ENCODE results near the gene TRIM29. TPM values are rescaled to one million over a fixed set of nuclear protein-coding genes. Genes with fewer than 3 reads are reported as not detected.

TRIM29 gene
- total RNA-seq, 1 donor from 2014 or later: 0.11 TPM

GRCh38 chr11:120061761-120062560 is 76.0 kb downstream of the TRIM29 start:
- Histone ChIP-seq H2AFZ (replicated peaks) (peak overlapping the region; percentile 54), H3K4me3 (no peak overlapping the region), H3K9me3 (ENCODE audit: low read depth) (no peaks in the 10 kb centered on the region), H3K36me3 (no peaks in the 10 kb centered on the region), H3F3A (ENCODE audit: low read depth) (peaks cover 30% of the 10 kb centered on the region), H3K27me3 (no peaks in the 10 kb centered on the region), H3K27ac (no peak overlapping the region), H3K79me2 (ENCODE audit: low read depth) (no peaks in the 10 kb centered on the region), H3K4me2 (peak overlapping the region; percentile 28), H4K20me1 (ENCODE audit: low read depth) (no peaks in the 10 kb centered on the region), H3K4me1 (peaks cover 59% of the 10 kb centered on the region), H3K9ac (no peak overlapping the region)
- Mint-ChIP-seq H3K4me1 (peaks cover 51% of the 10 kb centered on the region), H3K36me3 (no peaks in the 10 kb centered on the region), H3K4me3 (no peak overlapping the region), H3K27me3 (ENCODE audit: insufficient read depth, low read depth) (peaks cover 17% of the 10 kb centered on the region), H3K27ac (peak overlapping the region; percentile 66), H3K9me3 (no peaks in the 10 kb centered on the region)
- peak; percentile 89 for DNase-seq (ENCODE audit: low spot score)
- TF ChIP-seq EZH2 (IDR thresholded peaks at IDR 0.05) (no peak), CTCF (IDR thresholded peaks at IDR 0.05) (peak; percentile 8)

Other genes starting within 250 kb of the TRIM29 start
- 0.46 and 0.47 TPM in 2 replicates for gene OAF, start 72.9 kb upstream of the TRIM29 start, total RNA-seq (ENCODE audit: low replicate concordance)
- 1.4 TPM in 1 of 2 replicates, not detected in the other for gene POU2F3, start 102.0 kb upstream of the TRIM29 start, total RNA-seq (ENCODE audit: low replicate concordance)
- gene TLCD5, start 187.2 kb upstream of the TRIM29 start, total RNA-seq (ENCODE audit: low replicate concordance): 25.1 and 32.2 TPM in 2 replicates
- 24.9 and 31.3 TPM in 2 replicates for gene ARHGEF12, start 198.3 kb upstream of the TRIM29 start, total RNA-seq (ENCODE audit: low replicate concordance)

All from neural progenitor cell (in vitro differentiated cells).